Femur (tissue), 1 donor: ENCODE results near the gene ATPAF1.
"Not testable (repeated sequence)": the region's sequence is repeated elsewhere in the genome, so short reads cannot be mapped to it uniquely, and the experiment has no call there.

ENCODE experiments used
- DNase-seq: peaks from one replicate; pipeline ENCODE4 v3.0.0-alpha.2; 2017

Gene ATPAF1

GRCh38 chr1:46679789-46680573 is 11.8 kb upstream of the ATPAF1 start:
- DNase-seq: no peak

GRCh38 chr1:46677339-46677738 is 9.2 kb upstream of the ATPAF1 start:
- DNase-seq: no peak

GRCh38 chr1:46676531-46676930 is 8.4 kb upstream of the ATPAF1 start:
- DNase-seq: no peak

DNA sequence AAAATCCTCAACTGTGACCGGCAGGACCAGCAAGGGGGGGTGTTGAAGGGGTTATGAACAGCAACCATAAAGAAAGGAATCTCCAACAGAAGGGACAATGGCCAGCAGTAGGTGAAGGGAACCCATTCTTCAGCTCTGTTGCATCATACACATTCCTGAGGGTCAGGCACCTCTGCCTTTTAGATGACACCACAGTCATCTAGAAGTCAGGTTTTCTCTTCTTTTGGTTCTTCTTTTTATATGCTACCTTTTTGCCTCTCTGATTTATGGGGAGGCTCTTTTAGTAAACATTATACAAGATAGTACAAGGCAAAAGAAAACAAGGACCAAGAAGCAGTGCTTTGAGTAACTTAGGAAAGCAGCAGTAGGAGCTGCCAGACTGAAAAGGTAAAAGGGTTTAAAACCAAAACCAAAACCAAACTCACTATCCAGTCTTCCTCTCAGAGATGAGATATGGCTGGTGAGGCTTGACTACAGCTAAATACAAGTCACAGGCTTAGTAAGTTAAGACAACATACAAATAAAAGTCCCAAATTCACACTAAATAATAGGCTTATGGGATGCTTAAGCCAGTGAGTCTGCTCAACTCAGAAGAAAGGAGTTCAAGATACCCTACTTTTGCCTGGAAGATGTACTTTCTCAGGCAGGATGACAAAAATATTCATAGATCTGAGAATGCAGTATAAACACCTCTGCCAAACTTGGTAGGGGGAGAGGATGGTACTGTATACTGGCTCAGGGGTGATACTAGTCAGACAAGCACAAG is 7.6 kb upstream of the ATPAF1 start:
- DNase-seq: no peak

- no peak for DNase-seq
These were observed 5.6 kb upstream of the ATPAF1 start for GRCh38 chr1:46673749-46674182.

DNA sequence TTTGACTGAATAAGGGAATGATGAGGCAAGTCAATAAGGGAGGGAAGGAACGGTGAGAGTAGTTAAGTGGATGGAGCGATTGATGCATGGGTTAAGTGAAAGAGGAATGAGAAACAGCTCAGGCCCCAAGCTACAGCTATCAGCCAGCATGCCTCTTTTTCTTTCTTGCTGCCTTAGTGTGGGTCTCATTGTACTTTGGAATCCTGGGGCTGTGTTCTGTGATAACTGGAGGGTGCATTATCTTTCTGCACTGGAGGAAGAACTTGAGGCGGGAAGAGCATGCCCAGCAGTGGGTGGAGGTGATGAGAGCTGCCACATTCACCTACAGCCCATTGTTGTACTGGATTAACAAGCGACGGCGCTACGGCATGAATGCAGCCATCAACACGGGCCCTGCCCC is 4.5 kb upstream of the ATPAF1 start:
- no peak for DNase-seq

GRCh38 chr1:46671554-46671953 is 3.4 kb upstream of the ATPAF1 start, which contains the start of gene TEX38:
TSS of gene TEX38 (plus strand) at chr1:46671854. CDS start at chr1:46671935, 81 bp downstream.
- DNase-seq: no peak

DNA sequence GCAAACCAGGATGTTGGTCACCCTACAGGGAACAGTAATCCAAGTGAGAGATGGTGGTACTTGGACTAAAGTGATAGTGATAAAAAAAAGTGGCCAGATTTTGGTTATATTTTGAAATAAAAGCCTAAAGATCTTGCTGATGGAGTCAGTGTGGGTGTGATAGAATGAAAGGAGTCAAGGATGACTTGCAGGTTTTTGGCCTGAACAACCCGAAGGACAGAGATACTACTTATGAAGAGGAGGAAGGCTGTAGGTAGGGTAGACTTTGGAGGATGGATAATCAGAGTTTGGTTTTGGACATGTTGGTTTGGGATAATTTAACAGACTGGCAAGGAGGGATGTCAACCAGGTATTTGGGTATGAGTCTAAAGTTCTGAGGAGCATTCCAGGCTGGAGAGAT is 2.0 kb upstream of the ATPAF1 start:
- DNase-seq: no peak

GRCh38 chr1:46665983-46666382 is 2.2 kb downstream of the ATPAF1 start:
- no peak for DNase-seq

- not testable (repeated sequence) for DNase-seq
These were observed 5.2 kb downstream of the ATPAF1 start for GRCh38 chr1:46662919-46663318.

- DNase-seq: not testable (repeated sequence)
These were observed 8.0 kb downstream of the ATPAF1 start for GRCh38 chr1:46660116-46660515.

- no peak for DNase-seq
These were observed 8.8 kb downstream of the ATPAF1 start for GRCh38 chr1:46659307-46659870.

- DNase-seq: no peak
These were observed 10.4 kb downstream of the ATPAF1 start for GRCh38 chr1:46657775-46658174.

DNA sequence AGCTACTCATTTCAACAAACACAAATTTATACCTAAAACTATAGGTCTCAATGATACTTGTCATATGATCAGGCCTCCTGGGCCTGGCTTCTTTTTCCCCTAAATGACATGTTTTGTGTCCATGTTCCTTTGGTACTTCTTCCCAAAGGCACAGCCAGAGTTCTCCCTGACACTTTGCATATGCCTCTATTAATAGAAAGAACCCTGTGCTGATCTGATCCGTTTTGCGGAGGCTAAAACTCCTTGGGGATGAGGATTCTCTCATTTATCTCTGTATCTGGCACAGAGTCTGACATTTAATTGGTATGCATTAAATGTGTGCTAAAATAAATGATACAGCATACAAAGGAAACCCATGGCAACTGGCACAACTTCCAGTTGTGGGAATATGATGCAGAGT is 11.5 kb downstream of the ATPAF1 start:
- no peak for DNase-seq

- DNase-seq: no peak
These were observed 12.3 kb downstream of the ATPAF1 start for GRCh38 chr1:46655848-46656247.

DNA sequence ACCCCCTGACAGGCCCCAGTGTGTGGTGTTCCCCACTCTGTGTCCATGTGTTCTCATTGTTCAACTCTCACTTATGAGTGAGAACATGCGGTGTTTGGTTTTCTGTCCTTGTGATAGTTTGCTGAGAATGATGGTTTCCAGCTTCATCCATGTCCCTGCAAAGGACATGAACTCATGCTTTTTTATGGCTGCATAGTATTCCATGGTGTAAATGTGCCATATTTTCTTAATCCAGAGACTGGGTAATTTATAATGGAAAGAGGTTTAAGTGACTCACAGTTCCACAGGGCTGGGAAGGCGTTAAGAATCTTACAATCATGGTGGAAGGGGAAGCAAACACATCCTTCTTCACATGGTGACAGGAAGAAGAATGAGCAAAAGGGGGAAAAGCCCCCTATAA is 13.5 kb downstream of the ATPAF1 start:
- DNase-seq: not testable (repeated sequence)

DNA sequence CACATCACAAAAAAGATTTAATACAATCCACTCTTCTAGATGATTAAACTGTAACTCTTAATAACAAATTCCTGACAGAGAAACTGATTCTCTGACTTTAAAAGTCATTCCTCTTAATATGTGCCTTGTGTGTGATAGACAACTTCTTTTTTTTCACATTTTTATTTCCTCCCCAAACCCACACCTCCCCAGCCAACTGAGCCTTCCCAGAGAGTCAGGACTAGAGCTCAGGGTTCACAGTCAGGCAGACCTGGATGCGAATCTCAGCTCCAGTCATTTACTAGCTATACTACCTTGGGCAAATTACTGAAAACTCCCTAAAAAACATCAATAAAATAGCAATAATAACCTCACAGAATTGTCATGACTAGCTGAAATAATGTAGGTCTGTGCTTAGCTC is 14.2 kb downstream of the ATPAF1 start:
- no peak for DNase-seq

- DNase-seq: no peak
These were observed 14.7 kb downstream of the ATPAF1 start for GRCh38 chr1:46653405-46653958.

DNA sequence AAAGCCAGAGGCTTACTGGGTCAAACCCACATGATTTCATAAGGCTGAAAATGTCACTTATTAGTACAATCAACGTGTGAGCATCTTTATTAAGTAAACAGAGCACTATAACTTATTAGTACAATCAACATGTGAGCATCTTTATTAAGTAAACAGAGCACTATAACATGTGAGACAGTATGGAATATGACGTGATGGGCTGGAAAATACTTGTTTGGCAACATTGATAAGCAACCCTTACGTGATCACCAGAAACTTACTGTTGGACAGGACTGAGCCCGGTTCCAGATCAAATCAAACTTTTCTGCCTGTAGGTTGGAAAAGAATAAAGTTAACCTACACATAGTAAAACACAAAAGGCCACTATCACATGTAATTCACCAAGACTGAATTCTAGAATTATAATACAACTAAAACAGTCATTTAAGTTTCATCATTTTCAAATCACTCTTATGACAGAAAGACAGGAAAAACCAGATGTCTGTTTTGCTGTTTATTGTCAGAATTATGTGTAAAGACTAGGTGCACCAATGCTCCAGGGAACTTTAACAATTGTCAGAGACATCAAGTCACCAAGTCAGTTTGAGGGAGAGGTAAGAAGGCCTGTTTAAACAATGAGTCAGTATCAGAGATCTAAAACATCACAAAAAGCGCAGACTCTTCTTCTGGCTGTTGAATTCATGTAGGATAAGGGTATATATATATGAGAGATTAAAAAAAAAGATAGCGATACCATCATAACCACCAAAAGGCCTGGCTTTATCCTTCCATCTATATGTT is 15.7 kb downstream of the ATPAF1 start:
- no peak for DNase-seq

- DNase-seq: not testable (repeated sequence)
These were observed 17.0 kb downstream of the ATPAF1 start for GRCh38 chr1:46651152-46651551.

- no peak for DNase-seq
These were observed 17.7 kb downstream of the ATPAF1 start for GRCh38 chr1:46650491-46650890.

GRCh38 chr1:46649764-46650163 is 18.4 kb downstream of the ATPAF1 start:
- no peak for DNase-seq

DNA sequence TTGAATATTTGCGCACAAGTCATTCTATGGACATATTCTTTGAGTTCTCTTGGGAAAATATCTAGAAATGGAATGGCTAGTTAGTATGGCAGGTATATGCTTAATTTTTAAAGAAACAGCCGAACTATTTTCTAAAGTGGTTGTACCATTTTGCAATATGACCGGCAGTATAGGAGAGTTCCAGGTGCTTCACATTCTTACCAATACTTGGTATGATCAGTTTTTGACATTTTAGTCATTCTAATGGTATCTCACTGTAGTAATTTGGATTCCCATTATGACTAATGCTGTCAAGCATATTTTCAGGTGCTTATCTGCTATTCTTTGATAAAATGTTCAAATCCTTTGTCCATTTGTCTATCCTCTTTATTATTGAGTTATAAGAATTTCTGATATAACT is 20.6 kb downstream of the ATPAF1 start:
- no peak for DNase-seq
